GM18868 (cell line): ENCODE measurements around the gene MICAL2.

Experiments used
- ATAC-seq: cut with Tn5 transposase; IDR thresholded peaks from one replicate; pipeline ENCODE4 v1.9.1; 2021; ENCODE audit warnings: mild to moderate bottlenecking, moderate library complexity; ENCODE audit not compliant: unreplicated experiment

MICAL2 gene

DNA sequence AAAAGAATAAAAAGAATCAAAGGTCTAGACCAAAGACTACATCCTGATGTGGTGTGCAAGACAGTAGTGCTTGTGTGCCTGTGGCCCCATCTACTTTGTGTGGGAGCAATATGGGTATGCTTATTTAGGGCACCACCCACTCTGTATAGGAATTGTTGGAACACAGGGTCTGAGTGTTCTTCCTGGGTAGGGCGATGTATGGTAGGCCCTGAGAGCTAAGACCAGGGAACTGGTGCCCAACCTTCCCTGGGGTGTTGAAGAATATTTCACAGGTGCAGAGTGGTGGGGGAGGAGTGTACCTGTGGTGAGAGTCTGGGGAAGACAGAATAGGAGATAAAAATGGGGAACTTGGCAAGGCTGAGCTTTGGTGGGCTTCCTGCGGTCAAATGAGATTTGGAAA is 41.9 kb downstream of the MICAL2 start:
- ATAC-seq = no peak

- no peak for ATAC-seq
Measured at GRCh38 chr11:12154871-12155668, 44.7 kb downstream of the MICAL2 start.

GRCh38 chr11:12155696-12156095 is 45.3 kb downstream of the MICAL2 start:
- ATAC-seq = no peak

- no peak for ATAC-seq
Measured at GRCh38 chr11:12156301-12157140, 46.1 kb downstream of the MICAL2 start.

- ATAC-seq = no peak
Measured at GRCh38 chr11:12157241-12157661, 46.9 kb downstream of the MICAL2 start.

DNA sequence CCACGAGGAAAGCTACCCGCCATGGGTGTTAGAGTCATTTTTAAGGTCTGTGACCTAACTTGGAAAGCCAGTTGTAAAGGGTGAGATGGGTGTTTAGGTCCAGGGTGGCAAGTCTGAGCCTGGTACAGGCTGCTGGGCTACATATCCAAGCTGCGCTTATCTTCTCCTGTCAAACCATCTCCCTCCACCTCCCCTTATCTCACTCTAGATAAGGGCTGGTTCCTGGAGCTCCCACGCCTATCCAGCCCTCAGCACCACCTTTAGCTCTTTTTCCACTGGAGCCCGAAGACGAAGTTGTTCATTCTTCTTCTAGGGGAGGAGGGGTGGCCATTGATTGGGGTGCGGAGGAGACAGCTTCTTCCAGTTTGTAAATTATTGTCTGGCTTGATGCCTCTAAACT is 48.5 kb downstream of the MICAL2 start:
- ATAC-seq = no peak

DNA sequence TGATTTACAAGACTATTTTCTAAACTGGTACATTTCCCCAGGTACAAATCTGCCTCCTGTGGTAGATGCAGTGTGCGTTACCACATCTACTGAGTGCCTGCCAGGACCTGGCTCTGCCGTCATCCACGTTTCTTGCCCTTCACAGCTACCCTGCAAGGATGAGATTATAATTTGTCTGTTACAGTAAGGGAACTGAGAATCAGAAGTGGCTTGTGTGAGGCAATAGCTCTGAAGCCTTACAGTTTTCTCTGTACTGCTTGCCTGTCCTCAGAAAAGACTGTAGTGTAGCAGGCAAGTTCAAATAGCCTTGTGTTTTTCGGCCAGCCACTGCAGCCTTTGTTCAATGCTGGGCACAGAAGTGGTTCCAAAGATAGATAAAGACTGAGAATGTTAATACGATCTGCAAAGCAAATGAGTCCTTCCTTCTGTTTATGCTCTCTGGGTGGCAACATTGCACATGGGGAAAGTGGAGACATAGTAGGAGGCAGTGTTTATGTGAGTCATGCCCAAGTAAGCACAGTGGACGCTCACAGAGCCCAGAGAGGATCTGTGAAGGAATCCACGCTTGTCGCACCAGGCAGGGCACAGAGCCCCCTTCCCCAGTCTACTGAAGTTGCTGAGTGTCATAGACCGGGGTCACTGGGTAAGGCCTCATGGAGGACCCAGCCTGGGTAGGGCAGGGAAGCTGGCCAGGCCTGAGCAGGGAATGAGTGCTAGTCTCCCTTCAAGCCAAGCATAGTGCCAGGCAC is 49.1 kb downstream of the MICAL2 start:
- ATAC-seq = no peak

DNA sequence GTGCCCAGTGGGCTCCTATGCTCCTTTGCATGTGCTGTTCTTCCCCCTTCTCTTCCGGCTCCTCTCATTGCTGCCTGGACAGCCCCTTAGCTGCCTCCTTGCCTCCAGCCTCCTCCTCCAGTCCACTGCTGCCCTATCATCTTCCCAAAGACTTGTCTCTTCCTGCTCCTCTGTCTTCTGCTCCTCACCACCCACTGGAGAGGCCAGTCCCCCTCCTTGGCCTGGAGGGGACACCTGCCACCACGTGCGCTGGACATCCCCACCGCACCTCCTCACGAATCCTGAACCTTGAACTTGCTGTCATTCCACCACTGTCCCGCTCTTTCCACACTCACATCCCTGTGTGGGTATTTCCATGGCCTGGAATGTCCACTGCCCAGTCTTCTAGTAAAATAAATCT is 49.8 kb downstream of the MICAL2 start:
- ATAC-seq = no peak

GRCh38 chr11:12160680-12161079 is 50.3 kb downstream of the MICAL2 start:
- ATAC-seq = no peak

DNA sequence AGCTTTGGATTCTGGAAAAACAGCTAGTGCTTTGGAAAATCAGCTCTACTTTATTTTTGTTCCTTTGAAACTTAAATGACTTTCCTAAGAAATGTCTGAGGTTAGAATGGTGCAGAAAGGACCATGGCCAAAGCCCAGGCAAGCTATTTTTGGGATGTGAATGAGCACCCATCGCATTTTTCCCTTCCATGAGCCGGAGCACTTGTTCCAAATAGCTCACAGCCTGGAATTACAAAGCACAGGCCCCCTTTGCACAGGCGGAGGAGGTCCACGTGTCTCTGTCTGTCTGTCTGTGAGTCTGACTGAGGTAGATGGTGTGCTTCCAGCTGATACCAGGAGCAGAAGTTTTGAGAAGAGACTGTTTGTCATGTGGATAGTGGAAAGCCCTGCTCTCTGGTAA is 50.7 kb downstream of the MICAL2 start:
- no peak for ATAC-seq

- no peak for ATAC-seq
Measured at GRCh38 chr11:12161603-12162350, 51.4 kb downstream of the MICAL2 start.

GRCh38 chr11:12162652-12163051 is 52.3 kb downstream of the MICAL2 start:
- ATAC-seq = no peak

GRCh38 chr11:12163181-12163941 is 53.0 kb downstream of the MICAL2 start:
- no peak for ATAC-seq

GRCh38 chr11:12164061-12165014 is 53.9 kb downstream of the MICAL2 start:
- no peak for ATAC-seq

DNA sequence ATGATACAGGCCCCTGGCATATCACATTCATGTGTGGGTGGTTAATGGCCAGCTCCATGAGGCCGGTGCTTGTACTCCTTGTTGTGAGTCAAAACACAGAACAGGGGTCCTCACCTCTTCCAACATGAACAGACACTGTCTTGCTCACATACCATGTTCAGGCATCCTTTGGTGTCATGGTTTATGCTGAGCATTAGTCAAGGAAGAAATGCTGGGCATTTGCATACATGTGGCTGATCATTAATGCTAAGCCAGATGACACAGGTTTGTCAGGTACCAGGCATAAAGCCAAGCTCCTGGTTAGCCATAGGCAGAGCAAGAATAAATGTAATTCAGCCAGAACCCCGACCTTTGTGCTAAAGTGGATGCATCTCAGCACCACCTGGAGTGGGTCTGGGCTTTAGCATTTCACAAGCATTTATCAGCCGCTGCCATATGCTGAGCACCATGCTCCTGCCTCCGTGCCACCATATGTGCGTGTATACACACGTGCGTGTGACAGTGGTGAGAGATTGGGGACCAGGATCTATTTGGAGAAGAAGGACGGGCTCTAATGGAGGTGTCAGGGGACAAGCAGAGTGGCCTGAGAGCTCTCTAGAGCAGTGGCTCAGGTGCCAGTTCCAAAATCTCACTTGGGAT is 55.0 kb downstream of the MICAL2 start:
- ATAC-seq = no peak

GRCh38 chr11:12166299-12167060 is 56.1 kb downstream of the MICAL2 start:
- no peak for ATAC-seq
